T-helper 1 cell treated with Interleukin-12 subunit alpha and Interleukin-12 subunit beta and Interleukin-4 antibody, amounts not matched to agents 30 μg/mL and 1 μg/mL, for 36 hours (primary cell): ENCODE results near the gene FRG2.
A peak's percentile ranks its signal among the peaks of the same experiment; 100 is the strongest.
"Not testable (repeated sequence)": the region's sequence is repeated elsewhere in the genome, so short reads cannot be mapped to it uniquely, and the experiment has no call there.

Experiments
- H3K27ac Mint-ChIP-seq: one replicate; pipeline ENCODE4 v1.8.0; 2021; ENCODE audit warnings: mild to moderate bottlenecking, mixed read lengths
- H3K27me3 Mint-ChIP-seq: one replicate; pipeline ENCODE4 v1.8.0; 2021; ENCODE audit warnings: low read depth, mixed read lengths
- H3K36me3 Mint-ChIP-seq: one replicate; pipeline ENCODE4 v1.8.0; 2021; ENCODE audit warnings: low read depth, mixed read lengths
- H3K4me1 Mint-ChIP-seq: one replicate; pipeline ENCODE4 v1.8.0; 2021; ENCODE audit warnings: low read depth, mixed read lengths
- H3K4me3 Mint-ChIP-seq: one replicate; pipeline ENCODE4 v1.8.0; 2021; ENCODE audit warnings: mild to moderate bottlenecking, moderate library complexity, mixed read lengths
- H3K9me3 Mint-ChIP-seq: one replicate; pipeline ENCODE4 v1.8.0; 2021; ENCODE audit warnings: mixed read lengths

FRG2 gene

GRCh38 chr4:190027156-190027555 is at the start of gene FRG2:
TSS of gene FRG2 (minus strand) at chr4:190027256. CDS start at chr4:190027204, 52 bp downstream.
- not testable (repeated sequence) for H3K4me1 Mint-ChIP-seq, H3K27me3 Mint-ChIP-seq, H3K9me3 Mint-ChIP-seq, H3K4me3 Mint-ChIP-seq, H3K27ac Mint-ChIP-seq, H3K36me3 Mint-ChIP-seq

GRCh38 chr4:190068351-190068750 is 41.3 kb upstream of the FRG2 start:
- not testable (repeated sequence) for H3K27me3 Mint-ChIP-seq, H3K4me1 Mint-ChIP-seq, H3K36me3 Mint-ChIP-seq, H3K27ac Mint-ChIP-seq, H3K9me3 Mint-ChIP-seq, H3K4me3 Mint-ChIP-seq

- not testable (repeated sequence) for H3K27ac Mint-ChIP-seq, H3K36me3 Mint-ChIP-seq, H3K27me3 Mint-ChIP-seq, H3K4me3 Mint-ChIP-seq, H3K4me1 Mint-ChIP-seq, H3K9me3 Mint-ChIP-seq
Measured at GRCh38 chr4:190064805-190065204, 37.7 kb upstream of the FRG2 start.

- not testable (repeated sequence) for H3K4me3 Mint-ChIP-seq, H3K27me3 Mint-ChIP-seq, H3K36me3 Mint-ChIP-seq, H3K9me3 Mint-ChIP-seq, H3K27ac Mint-ChIP-seq, H3K4me1 Mint-ChIP-seq
Measured at GRCh38 chr4:190064342-190064741, 37.3 kb upstream of the FRG2 start, which contains the start of gene DBET. TSS of gene DBET (plus strand) at chr4:190064502.

GRCh38 chr4:190058997-190059396 is 31.9 kb upstream of the FRG2 start:
- H3K27ac Mint-ChIP-seq, H3K36me3 Mint-ChIP-seq, H3K4me3 Mint-ChIP-seq, H3K27me3 Mint-ChIP-seq, H3K9me3 Mint-ChIP-seq, H3K4me1 Mint-ChIP-seq: not testable (repeated sequence)

- not testable (repeated sequence) for H3K4me3 Mint-ChIP-seq, H3K36me3 Mint-ChIP-seq, H3K27me3 Mint-ChIP-seq, H3K27ac Mint-ChIP-seq, H3K4me1 Mint-ChIP-seq, H3K9me3 Mint-ChIP-seq
Measured at GRCh38 chr4:190049378-190050239, 22.6 kb upstream of the FRG2 start.

GRCh38 chr4:190047627-190048026 is 20.6 kb upstream of the FRG2 start:
- H3K9me3 Mint-ChIP-seq, H3K36me3 Mint-ChIP-seq, H3K4me3 Mint-ChIP-seq, H3K27ac Mint-ChIP-seq, H3K4me1 Mint-ChIP-seq, H3K27me3 Mint-ChIP-seq: not testable (repeated sequence)

- not testable (repeated sequence) for H3K27ac Mint-ChIP-seq, H3K4me3 Mint-ChIP-seq, H3K36me3 Mint-ChIP-seq, H3K9me3 Mint-ChIP-seq, H3K4me1 Mint-ChIP-seq
- H3K27me3 Mint-ChIP-seq, result peaks cover 12% of the 10 kb centered on the region
Measured at GRCh38 chr4:190040873-190041272, 13.8 kb upstream of the FRG2 start.

GRCh38 chr4:190037704-190038388 is 10.8 kb upstream of the FRG2 start:
- not testable (repeated sequence) for H3K4me3 Mint-ChIP-seq, H3K27ac Mint-ChIP-seq, H3K9me3 Mint-ChIP-seq, H3K4me1 Mint-ChIP-seq, H3K36me3 Mint-ChIP-seq
- peaks cover 20% of the 10 kb centered on the region for H3K27me3 Mint-ChIP-seq

- H3K36me3 Mint-ChIP-seq, H3K4me1 Mint-ChIP-seq, H3K27ac Mint-ChIP-seq, H3K4me3 Mint-ChIP-seq, H3K9me3 Mint-ChIP-seq: not testable (repeated sequence)
- peaks cover 12% of the 10 kb centered on the region for H3K27me3 Mint-ChIP-seq
Measured at GRCh38 chr4:190031264-190031663, 4.2 kb upstream of the FRG2 start.

- Mint-ChIP-seq H3K4me3 (peak overlapping the region; percentile 68), H3K27ac (peak overlapping the region; percentile 73), H3K27me3 (peaks cover 43% of the 10 kb centered on the region), H3K4me1 (peaks cover 13% of the 10 kb centered on the region)
- H3K36me3 Mint-ChIP-seq, H3K9me3 Mint-ChIP-seq: not testable (repeated sequence)
Measured at GRCh38 chr4:190022614-190023281, 4.3 kb downstream of the FRG2 start.

- not testable (repeated sequence) for H3K36me3 Mint-ChIP-seq, H3K9me3 Mint-ChIP-seq, H3K27ac Mint-ChIP-seq, H3K4me3 Mint-ChIP-seq
- peaks cover 49% of the 10 kb centered on the region for H3K27me3 Mint-ChIP-seq
- peaks cover 13% of the 10 kb centered on the region for H3K4me1 Mint-ChIP-seq
Measured at GRCh38 chr4:190021973-190022372, 5.1 kb downstream of the FRG2 start.

- peaks cover 8% of the 10 kb centered on the region for H3K36me3 Mint-ChIP-seq
- peaks cover 58% of the 10 kb centered on the region for H3K27me3 Mint-ChIP-seq
Measured at GRCh38 chr4:190020790-190021717, 6.0 kb downstream of the FRG2 start.

GRCh38 chr4:190019859-190020463 is 7.1 kb downstream of the FRG2 start:
- H3K36me3 Mint-ChIP-seq, result not testable (repeated sequence)
- peaks cover 13% of the 10 kb centered on the region for H3K4me1 Mint-ChIP-seq
- peak overlapping the region; percentile 73 for H3K27ac Mint-ChIP-seq
- H3K9me3 Mint-ChIP-seq, result peaks cover 14% of the 10 kb centered on the region
- peak overlapping the region; percentile 63 for H3K4me3 Mint-ChIP-seq
- H3K27me3 Mint-ChIP-seq, result peaks cover 64% of the 10 kb centered on the region

More at GRCh38 chr4:190020790-190021717, 6.0 kb downstream of the FRG2 start:
- H3K27ac Mint-ChIP-seq, result peak overlapping the region; percentile 31
- peak overlapping the region; percentile 46 for H3K4me3 Mint-ChIP-seq
- peaks cover 13% of the 10 kb centered on the region for H3K4me1 Mint-ChIP-seq
- peaks cover 14% of the 10 kb centered on the region for H3K9me3 Mint-ChIP-seq
